Astrocyte of the spinal cord (primary cell): Measurements from ENCODE around the gene PRRT4.

ENCODE experiments used
- DNase-seq: peaks from one replicate; pipeline ENCODE4 v3.0.0; 2011; ENCODE audit warnings: low read depth, low spot score
- H3K4me3 ChIP-seq: 2 replicates; pipeline ENCODE4 v1.5.1; 2011; ENCODE audit warnings: low read depth, mild to moderate bottlenecking, low read length, moderate library complexity
- CTCF ChIP-seq: IDR thresholded peaks from 2 replicates; pipeline ENCODE4 v1.5.1; 2012; ENCODE audit warnings: low read depth, mild to moderate bottlenecking, low read length, inconsistent platforms
- in situ Hi-C: cut with HindIII; loops from 2 replicates; pipeline ENCODE4 v1.10.0; 2017; ENCODE audit warnings: low sequenced_read_pairs

Gene PRRT4

DNA sequence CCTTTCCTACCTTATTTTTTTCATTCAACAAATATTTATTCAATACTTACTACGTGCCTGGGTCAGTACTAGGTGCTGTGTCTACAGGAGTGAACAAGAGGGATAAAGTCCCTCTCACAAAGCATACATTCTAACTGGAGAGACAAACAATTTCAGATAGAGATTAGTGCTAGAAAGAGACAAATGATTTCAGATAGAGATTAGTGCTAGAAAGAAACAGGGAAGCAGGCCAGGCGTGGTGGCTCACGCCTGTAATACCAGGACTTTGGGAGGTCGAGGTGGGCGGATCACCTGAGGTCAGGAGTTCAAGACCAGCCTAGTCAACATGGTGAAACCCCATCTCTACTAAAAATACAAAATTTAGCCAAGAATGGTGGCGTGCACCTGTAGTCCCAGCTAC lies 52.4 kb downstream of the PRRT4 start:
- DNase-seq: no peak
- in situ Hi-C loops: no loop called here
- H3K4me3 ChIP-seq: no peak overlapping the region
- TF ChIP-seq CTCF: no peak

- TF ChIP-seq CTCF: no peak
- H3K4me3 ChIP-seq: no peak overlapping the region
- no peak for DNase-seq
- in situ Hi-C loops: no loop called here
Measured at GRCh38 chr7:128307061-128307460, 54.4 kb downstream of the PRRT4 start.

GRCh38 chr7:128304212-128304611 lies 57.3 kb downstream of the PRRT4 start:
- no peak for TF ChIP-seq CTCF
- in situ Hi-C loops: no loop called here
- no peak for DNase-seq
- H3K4me3 ChIP-seq: no peak overlapping the region

DNA sequence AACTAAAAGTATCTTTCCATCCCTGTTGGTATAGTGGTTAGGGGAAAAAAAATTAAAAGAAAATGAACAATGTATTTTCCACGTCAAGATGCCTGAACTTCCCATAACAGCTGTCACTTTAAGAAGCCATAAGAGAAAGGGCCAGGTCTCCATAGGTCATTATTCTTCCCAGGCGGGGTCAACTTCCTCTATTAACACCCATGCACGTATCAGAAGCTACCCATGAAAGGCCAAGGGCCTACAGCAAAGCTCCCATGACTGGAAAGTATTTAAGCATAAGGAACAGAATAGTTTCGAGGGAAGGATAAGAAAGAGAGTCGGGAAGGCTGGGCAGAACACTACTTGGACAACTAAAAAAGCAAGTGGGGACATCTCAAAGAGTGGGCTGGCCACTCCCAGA lies 57.8 kb downstream of the PRRT4 start:
- H3K4me3 ChIP-seq: no peak overlapping the region
- in situ Hi-C loops: no loop called here
- TF ChIP-seq CTCF: no peak
- DNase-seq: no peak

DNA sequence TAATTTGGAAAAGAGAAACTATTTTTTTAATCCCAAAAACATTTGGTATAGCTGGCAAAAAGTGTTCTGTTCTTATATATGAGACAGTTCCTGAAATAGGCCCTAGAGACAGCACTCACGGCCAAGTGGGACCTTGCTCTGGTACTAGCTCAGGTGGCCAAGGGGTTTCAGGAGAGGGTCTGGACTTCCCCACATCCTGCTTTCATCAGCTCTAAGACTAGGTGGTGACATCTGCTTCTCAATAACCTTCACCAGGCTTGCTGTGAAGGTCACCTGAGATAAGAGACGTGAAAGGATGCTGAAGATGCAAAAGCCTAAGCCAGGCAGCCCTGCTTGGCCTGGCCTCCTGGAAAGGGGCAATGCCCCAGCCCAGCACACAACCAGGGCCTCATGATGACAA lies 58.4 kb downstream of the PRRT4 start:
- no peak for DNase-seq
- TF ChIP-seq CTCF: no peak
- H3K4me3 ChIP-seq: no peak overlapping the region
- in situ Hi-C loops: no loop called here

- H3K4me3 ChIP-seq: no peak overlapping the region
- no peak for TF ChIP-seq CTCF
- in situ Hi-C loops: no loop called here
- no peak for DNase-seq
Measured at GRCh38 chr7:128302139-128302538, 59.4 kb downstream of the PRRT4 start.
